Adrenal gland (tissue), 5 donors: ENCODE results near the gene PARVA.

ENCODE experiments used
- POLR2A ChIP-seq, 2 donors: fragments of 450-650 bp; IDR thresholded peaks; one replicate each; pipeline ENCODE4 v1.6.1; 2017; ENCODE audit warnings: antibody characterized with exemption in 2 of 2, mild to moderate bottlenecking in 2 of 2, moderate library complexity in 1 of 2
- TF ChIP-seq, protein P1 (sequence below), 6 experiments: fragments of 450-650 bp in 4 of 6; fragments of 200-600 bp in 2 of 6; sonication (generic) in 1 of 6; IDR thresholded peaks; 1 replicate in 5 of 6; 2 replicates in 1 of 6; pipeline versions ENCODE4 v1.5.1 to v1.8.0; 2016 to 2021; ENCODE audit warnings: antibody characterized with exemption in 6 of 6, mild to moderate bottlenecking in 2 of 6, moderate library complexity in 1 of 6
- donor health status: DM: no; HTN: no; CAD: no.

DNA sequence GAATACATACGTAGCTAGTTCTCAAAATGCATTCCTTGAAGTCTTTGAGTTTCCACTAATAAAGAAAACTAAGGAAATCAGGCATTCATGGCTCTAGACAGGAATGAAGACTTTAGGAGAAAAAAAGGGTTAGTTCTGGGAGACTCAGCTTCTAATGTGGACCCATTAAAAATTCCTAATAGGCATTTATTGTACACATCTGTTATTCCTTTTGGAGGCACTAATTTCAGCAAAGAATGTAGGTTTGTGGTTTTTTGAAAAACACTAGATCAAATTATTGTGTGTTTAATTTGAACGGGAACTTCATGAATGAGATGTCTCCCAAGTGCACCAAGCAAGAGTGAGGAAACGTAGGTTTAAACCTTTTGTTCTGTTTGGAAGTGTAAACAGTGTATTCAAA, 42.7 kb downstream of the PARVA start:
- TF ChIP-seq, protein P1, sequence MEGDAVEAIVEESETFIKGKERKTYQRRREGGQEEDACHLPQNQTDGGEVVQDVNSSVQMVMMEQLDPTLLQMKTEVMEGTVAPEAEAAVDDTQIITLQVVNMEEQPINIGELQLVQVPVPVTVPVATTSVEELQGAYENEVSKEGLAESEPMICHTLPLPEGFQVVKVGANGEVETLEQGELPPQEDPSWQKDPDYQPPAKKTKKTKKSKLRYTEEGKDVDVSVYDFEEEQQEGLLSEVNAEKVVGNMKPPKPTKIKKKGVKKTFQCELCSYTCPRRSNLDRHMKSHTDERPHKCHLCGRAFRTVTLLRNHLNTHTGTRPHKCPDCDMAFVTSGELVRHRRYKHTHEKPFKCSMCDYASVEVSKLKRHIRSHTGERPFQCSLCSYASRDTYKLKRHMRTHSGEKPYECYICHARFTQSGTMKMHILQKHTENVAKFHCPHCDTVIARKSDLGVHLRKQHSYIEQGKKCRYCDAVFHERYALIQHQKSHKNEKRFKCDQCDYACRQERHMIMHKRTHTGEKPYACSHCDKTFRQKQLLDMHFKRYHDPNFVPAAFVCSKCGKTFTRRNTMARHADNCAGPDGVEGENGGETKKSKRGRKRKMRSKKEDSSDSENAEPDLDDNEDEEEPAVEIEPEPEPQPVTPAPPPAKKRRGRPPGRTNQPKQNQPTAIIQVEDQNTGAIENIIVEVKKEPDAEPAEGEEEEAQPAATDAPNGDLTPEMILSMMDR (IDR thresholded peaks at IDR 0.05): no peak
- TF ChIP-seq POLR2A (IDR thresholded peaks at IDR 0.05): no peak
